Measurements from ENCODE around the gene CD2AP.

GRCh38 chr6:47457370-47457769, 20.2 kb upstream of the CD2AP start:
- TF ChIP-seq CTCF (IDR thresholded peaks at IDR 0.05; ENCODE audit: insufficient read depth, low read depth, low read length) (no peak), EZH2 (IDR thresholded peaks at IDR 0.05; ENCODE audit: insufficient read depth, low read length) (no peak)
